ENCODE measurements around the gene TMC1.

- TF ChIP-seq, protein P1, sequence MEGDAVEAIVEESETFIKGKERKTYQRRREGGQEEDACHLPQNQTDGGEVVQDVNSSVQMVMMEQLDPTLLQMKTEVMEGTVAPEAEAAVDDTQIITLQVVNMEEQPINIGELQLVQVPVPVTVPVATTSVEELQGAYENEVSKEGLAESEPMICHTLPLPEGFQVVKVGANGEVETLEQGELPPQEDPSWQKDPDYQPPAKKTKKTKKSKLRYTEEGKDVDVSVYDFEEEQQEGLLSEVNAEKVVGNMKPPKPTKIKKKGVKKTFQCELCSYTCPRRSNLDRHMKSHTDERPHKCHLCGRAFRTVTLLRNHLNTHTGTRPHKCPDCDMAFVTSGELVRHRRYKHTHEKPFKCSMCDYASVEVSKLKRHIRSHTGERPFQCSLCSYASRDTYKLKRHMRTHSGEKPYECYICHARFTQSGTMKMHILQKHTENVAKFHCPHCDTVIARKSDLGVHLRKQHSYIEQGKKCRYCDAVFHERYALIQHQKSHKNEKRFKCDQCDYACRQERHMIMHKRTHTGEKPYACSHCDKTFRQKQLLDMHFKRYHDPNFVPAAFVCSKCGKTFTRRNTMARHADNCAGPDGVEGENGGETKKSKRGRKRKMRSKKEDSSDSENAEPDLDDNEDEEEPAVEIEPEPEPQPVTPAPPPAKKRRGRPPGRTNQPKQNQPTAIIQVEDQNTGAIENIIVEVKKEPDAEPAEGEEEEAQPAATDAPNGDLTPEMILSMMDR (IDR thresholded peaks at IDR 0.05; ENCODE audit: low read depth, low read length, poor library complexity, severe bottlenecking) = no peak
- TF ChIP-seq EZH2phosphoT487 (IDR thresholded peaks at IDR 0.05; ENCODE audit: borderline replicate concordance, low read length) = no peak
Observed at GRCh38 chr9:72529531-72529930, 8.1 kb downstream of the TMC1 start.
